Endothelial cell of umbilical vein (primary cell): Measurements from ENCODE around the gene ANKRD35. TPM values are rescaled to one million over a fixed set of nuclear protein-coding genes. Genes with fewer than 3 reads are reported as not detected.
A peak's percentile ranks its signal among the peaks of the same experiment; 100 is the strongest.

Source experiments
- BruUV-seq: library from RNA; stranded (reverse); fragments of 400-500 nt; replicated peaks from 2 replicates; lab custom pipeline; 2021; lab: Mats Ljungman, UMichigan
- CTCF ChIA-PET: fragments of 300-600, 350-600 bp; sonication (Branson Sonifier 250); formaldehyde crosslinking; loops from one replicate; lab custom pipeline; 2021; ENCODE audit warnings: antibody characterized with exemption, inconsistent platforms; lab: Charles Lee
- POLR2A ChIA-PET: fragments of 300-600, 350-600 bp; sonication (Branson Sonifier 250); formaldehyde crosslinking; loops from one replicate; lab custom pipeline; 2021; ENCODE audit warnings: antibody characterized with exemption, inconsistent platforms; lab: Charles Lee
- DNase-seq: peaks from one replicate; pipeline ENCODE4 v3.0.0-alpha.2; 2011; ENCODE audit warnings: low read depth, low spot score
- FAIRE-seq: peaks from 2 replicates; lab custom pipeline; 2011; peaks lifted over from hg19 to GRCh38; lab: Jason Lieb, UNC
- H2AFZ ChIP-seq: 2 replicates; pipeline ENCODE4 v1.6.0; 2012; ENCODE audit warnings: low read depth, low read length, control low read depth, inconsistent platforms
- H3K27ac ChIP-seq: 2 replicates; pipeline ENCODE4 v1.5.1; 2011; ENCODE audit warnings: low read depth, mild to moderate bottlenecking, control low read depth, low read length, moderate library complexity; ENCODE audit not compliant: insufficient read depth
- H3K27me3 ChIP-seq, 2 experiments: 2 replicates each; pipeline versions ENCODE4 v1.6.0 to v1.6.1; 2011; ENCODE audit warnings: low read length in 2 of 2, mixed read lengths in 1 of 2; ENCODE audit not compliant: control insufficient read depth in 2 of 2, insufficient read depth in 2 of 2
- H3K36me3 ChIP-seq, 2 experiments: 2 replicates in 1 of 2; 3 replicates in 1 of 2; pipeline ENCODE4 v1.5.1; 2011; ENCODE audit warnings: low read length in 2 of 2, mild to moderate bottlenecking in 1 of 2, moderate library complexity in 1 of 2; ENCODE audit not compliant: control insufficient read depth in 2 of 2, insufficient read depth in 2 of 2; ENCODE audit errors: extremely low read depth in 1 of 2
- H3K4me1 ChIP-seq: 3 replicates; pipeline ENCODE4 v1.5.1; 2011; ENCODE audit warnings: mild to moderate bottlenecking, low read length; ENCODE audit not compliant: control insufficient read depth, insufficient read depth; ENCODE audit errors: extremely low read depth
- H3K4me2 ChIP-seq: 2 replicates; pipeline ENCODE4 v1.6.1; 2011; ENCODE audit warnings: low read length, control low read depth, mixed read lengths; ENCODE audit not compliant: insufficient read depth
- H3K4me3 ChIP-seq, 3 experiments: fragments of 200-600 bp in 1 of 3; sonication (generic), shearing (Covaris generic) in 1 of 3; replicated peaks in 1 of 3; 2 replicates each; pipeline ENCODE4 v1.5.1; 2011 to 2016; ENCODE audit warnings: control low read depth in 3 of 3, low read length in 3 of 3, mild to moderate bottlenecking in 2 of 3, inconsistent platforms in 1 of 3, low read depth in 1 of 3, moderate library complexity in 1 of 3; ENCODE audit not compliant: insufficient read depth in 1 of 3
- H3K79me2 ChIP-seq: 2 replicates; pipeline ENCODE4 v1.6.0; 2012; ENCODE audit warnings: low read length, inconsistent platforms; ENCODE audit not compliant: control insufficient read depth, insufficient read depth
- H3K9ac ChIP-seq: replicated peaks from 2 replicates; pipeline ENCODE3; 2011; ENCODE audit warnings: low read length, control low read depth; ENCODE audit not compliant: insufficient read depth; ENCODE audit errors: extremely low read depth
- H3K9me1 ChIP-seq: replicated peaks from 3 replicates; pipeline ENCODE4 v1.6.0; 2011; ENCODE audit warnings: mild to moderate bottlenecking, low read length; ENCODE audit not compliant: control insufficient read depth, insufficient read depth; ENCODE audit errors: extremely low read depth
- H3K9me3 ChIP-seq: replicated peaks from 2 replicates; pipeline ENCODE4 v1.5.1; 2012; ENCODE audit warnings: low read length, inconsistent platforms; ENCODE audit not compliant: control insufficient read depth, insufficient read depth
- H4K20me1 ChIP-seq: replicated peaks from 2 replicates; pipeline ENCODE3; 2011; ENCODE audit warnings: mild to moderate bottlenecking, low read length; ENCODE audit not compliant: control insufficient read depth, insufficient read depth; ENCODE audit errors: extremely low read depth
- CTCF ChIP-seq, 2 donors: IDR thresholded peaks; 1 replicate in 1 of 2; 2 replicates in 1 of 2; pipeline ENCODE4 v1.5.1; 2011; ENCODE audit warnings: low read length in 2 of 2, mild to moderate bottlenecking in 2 of 2, moderate library complexity in 2 of 2, control low read depth in 1 of 2, inconsistent platforms in 1 of 2, low read depth in 1 of 2; ENCODE audit not compliant: insufficient read depth in 1 of 2; ENCODE audit errors: extremely low read depth in 1 of 2
- GATA2 ChIP-seq: IDR thresholded peaks from 2 replicates; pipeline ENCODE4 v1.7.0; 2011; ENCODE audit warnings: low read depth, mild to moderate bottlenecking, moderate library complexity, mixed read lengths, low read length; ENCODE audit not compliant: insufficient read length, insufficient read depth
- JUN ChIP-seq: IDR thresholded peaks from 2 replicates; pipeline ENCODE4 v1.6.1; 2011; ENCODE audit warnings: borderline replicate concordance, low read depth; ENCODE audit not compliant: insufficient read length, insufficient read depth
- MYC ChIP-seq: IDR thresholded peaks from one replicate; pipeline ENCODE4 v1.6.1; 2011; ENCODE audit warnings: mild to moderate bottlenecking, low read depth, low read length
- POLR2A ChIP-seq: IDR thresholded peaks from 2 replicates; pipeline ENCODE4 v1.6.1; 2012; ENCODE audit warnings: low read depth, mild to moderate bottlenecking, control low read depth, low read length
- POLR2AphosphoS5 ChIP-seq: IDR thresholded peaks from 2 replicates; pipeline ENCODE4 v1.6.1; 2012; ENCODE audit warnings: low read depth, mild to moderate bottlenecking, control low read depth, low read length, moderate library complexity; ENCODE audit not compliant: insufficient read depth
- dilution Hi-C: fragments of 300-500 bp; cut with MboI; formaldehyde crosslinking; loops from one replicate; pipeline ENCODE4 v1.15.0; 2019; ENCODE audit warnings: low sequenced_read_pairs; ENCODE audit not compliant: extremely low pct_ligation_motif_present
- intact Hi-C: fragments of 100-400 bp; cut with micrococcal nuclease; formaldehyde crosslinking; loops from one replicate; pipeline ENCODE4 v1.10.0; 2022
- polyA plus RNA-seq, 4 experiments: library from polyadenylated mRNA; depleted of rRNA in 3 of 4; stranded (reverse) in 3 of 4; unstranded in 1 of 4; fragments of >200 nt; gene quantifications; 2 replicates each; pipeline versions ENCODE4 v1.2.1 to v1.2.3, GENCODE V29; 2011 to 2012; ENCODE audit warnings: missing spikeins in 1 of 4
- total RNA-seq: library from RNA; stranded (reverse); gene quantifications from 2 replicates; pipeline ENCODE4 v1.2.3, GENCODE V29; 2021

ANKRD35 gene
- total and polyA plus RNA-seq, 2 donors (not counting 3 experiments of a cell fraction or from before 2014, with no cell fraction given) = 0.15 to 0.20 TPM

- no TSS peak for BruUV-seq
- peak overlapping the region; percentile 30 for H3K9ac ChIP-seq
- DNase-seq (peak; percentile 72), FAIRE-seq (no peak)
- intact Hi-C loops = loop anchor here (1.0 to 5.0 kb wide), 7 partner anchors 19 to 122 kb away; partner anchors contain the start of genes ITGA10, PIAS3 and RBM8A
- TF ChIP-seq MYC = no peak
- TF ChIP-seq JUN = no peak
- no peak for TF ChIP-seq CTCF (IDR thresholded peaks at IDR 0.05; ENCODE audit: extremely low read depth in 1 of 2, insufficient read depth in 1 of 2, low read depth in 1 of 2, low read length in 2 of 2)
- TF ChIP-seq POLR2A = peak; percentile 33
- peak; percentile 44 for TF ChIP-seq POLR2AphosphoS5
- peak; percentile 25 for TF ChIP-seq GATA2
- no peaks in the 10 kb centered on the region for H4K20me1 ChIP-seq
- dilution Hi-C loops = no loop called here
- H3K36me3 ChIP-seq = peaks cover 2 to 6% of the 10 kb centered on the region in 2 experiments
- H3K79me2 ChIP-seq = no peaks in the 10 kb centered on the region
- peak overlapping the region; percentile 58 for H3K27ac ChIP-seq
- POLR2A ChIA-PET = interaction anchor here (0.7 to 3.7 kb wide), 5 partner anchors 15 to 67 kb away, joined by 6 to 28 read pairs (median 7); partner anchors contain the start of genes ITGA10, LIX1L and PIAS3
- H3K9me3 ChIP-seq = no peaks in the 10 kb centered on the region
- H3K27me3 ChIP-seq = no peaks in the 10 kb centered on the region
- CTCF ChIA-PET = interaction anchor here (0.7 to 8.9 kb wide), 28 partner anchors 8 to 145 kb away, joined by 3 to 280 read pairs (median 12); partner anchors contain the start of genes ANKRD34A, ITGA10, LIX1L and NUDT17
- H2AFZ ChIP-seq = peak overlapping the region; percentile 52
- H3K9me1 ChIP-seq = no peaks in the 10 kb centered on the region
- peaks cover 35% of the 10 kb centered on the region for H3K4me1 ChIP-seq
- H3K4me2 ChIP-seq = peak overlapping the region; percentile 55
- H3K4me3 ChIP-seq = no peak overlapping the region
These were observed 5.5 kb upstream of the ANKRD35 start for GRCh38 chr1:145891143-145891542.
